SH-SY5Y (cell line): Measurements from ENCODE around the gene NME7.

Source experiments
- GATA2 ChIP-seq: IDR thresholded peaks from 2 replicates; pipeline ENCODE4 v1.6.1; 2011; ENCODE audit warnings: mild to moderate bottlenecking, low read depth, low read length
- GATA3 ChIP-seq: IDR thresholded peaks from 2 replicates; pipeline ENCODE4 v1.6.1; 2011; ENCODE audit warnings: low read depth, mild to moderate bottlenecking, low read length, moderate library complexity

GRCh38 chr1:169348383-169349036 is 19.1 kb downstream of the NME7 start:
- TF ChIP-seq GATA3 (no peak), GATA2 (no peak)
